GM12878 (cell line): ENCODE results near the gene CCDC117. TPM values are rescaled to one million over a fixed set of nuclear protein-coding genes. Genes with fewer than 3 reads are reported as not detected.
A peak's percentile ranks its signal among the peaks of the same experiment; 100 is the strongest.

Experiments
- ATAC-seq: fragments of 200-7000 bp; cut with Tn5 transposase; 3 replicates; pipeline ENCODE4 v1.9.1; 2020; ENCODE audit warnings: mild to moderate bottlenecking, moderate library complexity
- BruUV-seq: library from RNA; stranded (reverse); fragments of 400-500 nt; replicated peaks from 2 replicates; lab custom pipeline; 2021; lab: Mats Ljungman, UMichigan
- CTCF ChIA-PET: fragments of 300-600 bp; sonication (Branson Sonifier 250); formaldehyde crosslinking; extraction: SDS; loops from one replicate; lab custom pipeline; 2021; ENCODE audit warnings: inconsistent platforms; lab: Yijun Ruan, JAX
- POLR2A ChIA-PET: fragments of 350-600 bp; formaldehyde crosslinking; extraction: SDS; loops from one replicate; lab custom pipeline; 2021; ENCODE audit warnings: inconsistent platforms; lab: Charles Lee
- RAD21 ChIA-PET: fragments of 300-600 bp; sonication (Branson Sonifier 250); formaldehyde crosslinking; loops from one replicate; lab custom pipeline; 2023; ENCODE audit warnings: antibody characterized with exemption; ENCODE audit not compliant: unreplicated experiment; lab: Charles Lee
- SMC1A ChIA-PET: fragments of 300-600 bp; sonication (Branson Sonifier 250); formaldehyde crosslinking; loops from one replicate; lab custom pipeline; 2023; ENCODE audit not compliant: unreplicated experiment, uncharacterized antibody; lab: Charles Lee
- DNase-seq: peaks from one replicate; pipeline ENCODE4 v3.0.0-alpha.2; 2011; ENCODE audit warnings: low read depth, low spot score
- FAIRE-seq: peaks from 3 replicates; lab custom pipeline; 2011; peaks lifted over from hg19 to GRCh38; lab: Jason Lieb, UNC
- H2AFZ ChIP-seq: 2 replicates; pipeline ENCODE4 v1.6.0; 2011; ENCODE audit warnings: low read depth, low read length, control low read depth; ENCODE audit not compliant: control insufficient read depth
- H3K27ac ChIP-seq: 2 replicates; pipeline ENCODE4 v1.5.1; 2011; ENCODE audit warnings: control low read depth; ENCODE audit not compliant: control insufficient read depth, insufficient read depth
- H3K27me3 ChIP-seq, 2 experiments: replicated peaks in 1 of 2; 2 replicates each; pipeline versions ENCODE4 v1.6.0 to v1.6.1; 2011; ENCODE audit warnings: low read length in 1 of 2; ENCODE audit not compliant: control insufficient read depth in 2 of 2, insufficient read depth in 2 of 2
- H3K36me3 ChIP-seq, 2 experiments: 2 replicates each; pipeline ENCODE4 v1.5.1; 2011; ENCODE audit warnings: low read length in 1 of 2; ENCODE audit not compliant: control insufficient read depth in 2 of 2, insufficient read depth in 2 of 2
- H3K4me1 ChIP-seq: 2 replicates; pipeline ENCODE4 v1.6.1; 2011; ENCODE audit warnings: mild to moderate bottlenecking, low read length, moderate library complexity, mixed read lengths; ENCODE audit not compliant: control insufficient read depth, insufficient read depth
- H3K4me2 ChIP-seq: 2 replicates; pipeline ENCODE4 v1.6.0; 2011; ENCODE audit warnings: control low read depth; ENCODE audit not compliant: control insufficient read depth, insufficient read depth
- H3K4me3 ChIP-seq: fragments of 200-600 bp; sonication (generic); 2 replicates; pipeline ENCODE4 v1.5.1; 2016
- H3K79me2 ChIP-seq: 2 replicates; pipeline ENCODE4 v1.6.0; 2011; ENCODE audit warnings: low read length; ENCODE audit not compliant: control insufficient read depth, insufficient read depth
- H3K9ac ChIP-seq: 2 replicates; pipeline ENCODE4 v1.8.0; 2011; ENCODE audit warnings: low read length, control low read depth, mixed read lengths; ENCODE audit not compliant: control insufficient read depth, insufficient read depth
- H3K9me3 ChIP-seq: replicated peaks from 3 replicates; pipeline ENCODE4 v1.5.1; 2011; ENCODE audit warnings: mild to moderate bottlenecking, low read length; ENCODE audit not compliant: control insufficient read depth, insufficient read depth
- H4K20me1 ChIP-seq: 2 replicates; pipeline ENCODE4 v1.6.0; 2011; ENCODE audit not compliant: control insufficient read depth, insufficient read depth
- BACH1 ChIP-seq: fragments of 450-650 bp; IDR thresholded peaks from 2 replicates; pipeline ENCODE4 v1.6.1; 2017; ENCODE audit warnings: mild to moderate bottlenecking, borderline replicate concordance
- BHLHE40 ChIP-seq, 2 experiments: fragments of 450-650 bp in 1 of 2; IDR thresholded peaks; 2 replicates each; pipeline ENCODE4 v1.6.1; 2011 to 2017; ENCODE audit warnings: low read depth in 2 of 2, borderline replicate concordance in 1 of 2, improper control_type of control experiment in 1 of 2, low read length in 1 of 2, mild to moderate bottlenecking in 1 of 2
- CHD1 ChIP-seq: IDR thresholded peaks from 2 replicates; pipeline ENCODE4 v1.6.1; 2012; ENCODE audit warnings: low read depth, low read length, improper control_type of control experiment
- EGR1 ChIP-seq, 2 experiments: IDR thresholded peaks; 1 replicate in 1 of 2; 2 replicates in 1 of 2; pipeline ENCODE4 v1.6.1; 2011 to 2012; ENCODE audit warnings: low read depth in 2 of 2, low read length in 2 of 2, borderline replicate concordance in 1 of 2, mild to moderate bottlenecking in 1 of 2, moderate library complexity in 1 of 2
- EZH2 ChIP-seq: IDR thresholded peaks from 2 replicates; pipeline ENCODE4 v1.6.1; 2012; ENCODE audit warnings: low read depth, mild to moderate bottlenecking, control low read depth, inconsistent platforms, low read length, borderline replicate concordance; ENCODE audit not compliant: control insufficient read depth
- HDAC6 ChIP-seq: fragments of 200-600 bp; sonication (generic); IDR thresholded peaks from one replicate; pipeline ENCODE4 v1.8.0; 2017; ENCODE audit warnings: antibody characterized with exemption; ENCODE audit not compliant: unreplicated experiment
- JUND ChIP-seq: IDR thresholded peaks from 2 replicates; pipeline ENCODE4 v1.6.1; 2012; ENCODE audit warnings: low read depth, mild to moderate bottlenecking, low read length, improper control_type of control experiment, moderate library complexity
- KDM1A ChIP-seq: fragments of 200-600 bp; sonication (generic); IDR thresholded peaks from 2 replicates; pipeline ENCODE4 v1.6.1; 2016; ENCODE audit warnings: borderline replicate concordance
- MEF2B ChIP-seq: fragments of 450-650 bp; IDR thresholded peaks from 2 replicates; pipeline ENCODE4 v1.6.1; 2018; ENCODE audit warnings: mild to moderate bottlenecking, moderate library complexity; ENCODE audit not compliant: partially characterized antibody, poor library complexity, severe bottlenecking
- MXI1 ChIP-seq: fragments of 150-350 bp; IDR thresholded peaks from 2 replicates; pipeline ENCODE4 v1.6.1; 2011; ENCODE audit warnings: low read depth, mild to moderate bottlenecking, inconsistent platforms, low read length, improper control_type of control experiment
- NFYB ChIP-seq: IDR thresholded peaks from 2 replicates; pipeline ENCODE4 v1.6.1; 2011; ENCODE audit warnings: low read depth, mild to moderate bottlenecking, low read length, improper control_type of control experiment, moderate library complexity; ENCODE audit not compliant: insufficient read depth
- PML ChIP-seq: IDR thresholded peaks from 2 replicates; pipeline ENCODE4 v1.6.1; 2012; ENCODE audit warnings: low read length, inconsistent platforms
- RBBP5 ChIP-seq: fragments of 200-600 bp; sonication (generic); conservative IDR thresholded peaks from 2 replicates; pipeline ENCODE4 v1.6.1; 2016
- RCOR1 ChIP-seq: conservative IDR thresholded peaks from 2 replicates; pipeline ENCODE4 v1.6.1; 2012; ENCODE audit warnings: low read depth, low read length, improper control_type of control experiment
- SMC3 ChIP-seq: IDR thresholded peaks from 2 replicates; pipeline ENCODE4 v1.6.1; 2011; ENCODE audit warnings: low read length, improper control_type of control experiment, borderline replicate concordance
- ZNF207 ChIP-seq: fragments of 450-650 bp; IDR thresholded peaks from 2 replicates; pipeline ENCODE4 v1.6.1; 2014; ENCODE audit warnings: antibody characterized with exemption, mild to moderate bottlenecking, borderline replicate concordance
- ZSCAN29 ChIP-seq: fragments of 450-650 bp; IDR thresholded peaks from 2 replicates; pipeline ENCODE4 v1.6.1; 2017; ENCODE audit warnings: mild to moderate bottlenecking, moderate library complexity
- WGBS: methylation state at CpG from one replicate; pipeline ENCODE4 v1.1.6; 2016; ENCODE audit warnings: low lambda C conversion rate; ENCODE audit not compliant: insufficient replicate concordance, insufficient coverage; ENCODE audit errors: missing lambda C conversion rate; 5-methylcytosine and 5-hydroxymethylcytosine counted together
- in situ Hi-C: fragments of 300-500 bp; cut with MboI; formaldehyde crosslinking; loops from 9 replicates; pipeline ENCODE4 v1.14.3; 2018; ENCODE audit warnings: mixed read lengths
- intact Hi-C: fragments of 100-400 bp; cut with micrococcal nuclease; formaldehyde crosslinking; loops from one replicate; pipeline ENCODE4 v1.14.2; 2022; ENCODE audit not compliant: unreplicated experiment
- polyA plus RNA-seq, 11 experiments: library from polyadenylated mRNA; depleted of rRNA in 4 of 11; unstranded in 6 of 11; stranded (reverse) in 5 of 11; fragments of >200 nt; fragmentation: Nextera tagmentation in 4 of 11; fragmentation: Illumina TruSeq in 1 of 11; extraction: Ambion mirVana in 4 of 11; extraction: Trizol in 1 of 11; gene quantifications; 1 replicate in 1 of 11; 2 replicates in 10 of 11; pipeline versions ENCODE4 v1.2.1 to v1.2.3, GENCODE V29; 2011 to 2016; ENCODE audit warnings: inconsistent platforms in 2 of 11, missing spikeins in 2 of 11, low read depth in 1 of 11
- total RNA-seq, 4 experiments: library from RNA; depleted of rRNA in 3 of 4; stranded (reverse); fragments of >200 nt in 3 of 4; fragmentation: Illumina TruSeq in 1 of 4; extraction: Trizol in 1 of 4; gene quantifications; 2 replicates each; pipeline versions ENCODE4 v1.2.1 to v1.2.3, GENCODE V29; 2013 to 2021
- TF ChIP-seq, protein P1 (sequence below): IDR thresholded peaks from 2 replicates; pipeline ENCODE4 v1.6.1; 2012; ENCODE audit warnings: low read depth, low read length, improper control_type of control experiment

Gene CCDC117
- total and polyA plus RNA-seq, 10 of the 15 experiments (the other 5 are each of a cell fraction or from before 2014, with no cell fraction given) = 6.3 to 32.2 (median 20.6) TPM

DNA sequence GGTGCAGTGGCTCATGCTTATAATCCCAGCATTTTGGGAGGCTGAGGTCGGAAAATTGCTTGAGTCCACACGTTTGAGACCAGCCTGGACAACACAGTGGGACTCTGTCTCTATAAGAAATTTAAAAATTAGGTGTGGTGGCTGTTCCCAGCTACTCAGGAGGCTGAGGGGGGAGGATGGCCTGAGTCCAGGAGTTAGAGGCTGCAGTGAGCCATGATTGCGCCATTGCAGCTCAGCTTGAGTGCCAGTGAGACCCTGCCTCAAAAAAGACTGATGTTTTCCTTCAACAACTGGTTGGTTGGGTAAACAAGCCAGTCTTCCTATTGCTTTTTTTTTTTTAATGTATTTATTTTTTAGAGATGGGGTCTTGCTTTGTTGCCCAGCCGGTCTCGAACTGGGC, 18.6 kb downstream of the CCDC117 start:
- CTCF ChIA-PET = interaction anchor here (0.7 to 10.4 kb wide), 21 partner anchors 8 to 363 kb away, joined by 3 to 126 read pairs (median 5); partner anchors contain the start of genes CCDC117, CHEK2 and HSCB
- Histone ChIP-seq H3K27me3 (no peaks in the 10 kb centered on the region), H3K9ac (peak overlapping the region; percentile 1; the same call in 1 of the 2 replicates), H3K4me1 (peaks cover 41% of the 10 kb centered on the region)
- ATAC-seq = no peak
- TF ChIP-seq EGR1 (IDR thresholded peaks at IDR 0.05; ENCODE audit: borderline replicate concordance in 1 of 2, low read depth in 2 of 2, low read length in 2 of 2) (no peak), ZNF207 (no peak), KDM1A (no peak), MXI1 (no peak), ZSCAN29 (no peak), BACH1 (no peak), JUND (no peak), CHD1 (no peak), HDAC6 (no peak), BHLHE40 (IDR thresholded peaks at IDR 0.05; ENCODE audit: borderline replicate concordance in 1 of 2, low read depth in 2 of 2, low read length in 1 of 2) (no peak), EZH2 (no peak), MEF2B (no peak), SMC3 (no peak), RBBP5 (no peak), NFYB (no peak), RCOR1 (no peak), PML (no peak)
- TF ChIP-seq, protein P1, sequence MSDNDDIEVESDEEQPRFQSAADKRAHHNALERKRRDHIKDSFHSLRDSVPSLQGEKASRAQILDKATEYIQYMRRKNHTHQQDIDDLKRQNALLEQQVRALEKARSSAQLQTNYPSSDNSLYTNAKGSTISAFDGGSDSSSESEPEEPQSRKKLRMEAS = no peak
- TF ChIP-seq, all 136 proteins: peak for 0
- H4K20me1 ChIP-seq = no peaks in the 10 kb centered on the region
- H3K9me3 ChIP-seq = no peaks in the 10 kb centered on the region
- SMC1A ChIA-PET = interaction anchor here (0.8 to 10.7 kb wide), 15 partner anchors 9 to 250 kb away, joined by 3 to 95 read pairs (median 4); partner anchors contain the start of genes CCDC117 and XBP1
- no peak overlapping the region for H2AFZ ChIP-seq
- FAIRE-seq = no peak
- H3K79me2 ChIP-seq = peaks cover 13% of the 10 kb centered on the region
- intact Hi-C loops (loop anchor here (5.0 to 10.0 kb wide), 2 partner anchors 49 to 116 kb away; partner anchors contain the start of genes CHEK2, HSCB and TTC28), in situ Hi-C loops (no loop called here)
- no peak overlapping the region for H3K4me3 ChIP-seq
- WGBS = 85% methylated on average over 5 of the region's 5 CpGs
- no TSS peak for BruUV-seq
- peaks cover 8 to 21% of the 10 kb centered on the region in 2 experiments for H3K36me3 ChIP-seq
- peak overlapping the region; percentile 64 for H3K27ac ChIP-seq
- POLR2A ChIA-PET = interaction anchor here (0.7 to 5.7 kb wide), 8 partner anchors 10 to 250 kb away, joined by 3 to 31 read pairs (median 4); partner anchors contain the start of gene XBP1
- no peak for DNase-seq
- peak overlapping the region; percentile 12; the same call in 1 of the 2 replicates for H3K4me2 ChIP-seq
- RAD21 ChIA-PET = interaction anchor here (0.5 to 7.6 kb wide), 9 partner anchors 9 to 250 kb away, joined by 3 to 69 read pairs (median 9); partner anchors contain the start of gene XBP1
